PC-3 (cell line): Measurements from ENCODE around the gene NEDD4L. TPM values are rescaled to one million over a fixed set of nuclear protein-coding genes. Genes with fewer than 3 reads are reported as not detected.
"Not testable (repeated sequence)": the region's sequence is repeated elsewhere in the genome, so short reads cannot be mapped to it uniquely, and the experiment has no call there.

Experiments used
- ATAC-seq: fragments of 200-7000 bp; cut with Tn5 transposase; 2 replicates; pipeline ENCODE4 v1.9.1; 2020; ENCODE audit warnings: mild to moderate bottlenecking, moderate library complexity
- BruUV-seq: library from RNA; stranded (reverse); fragments of 400-500 nt; replicated peaks from 2 replicates; lab custom pipeline; 2021; lab: Mats Ljungman, UMichigan
- CTCF ChIA-PET: fragments of 300-600 bp; sonication (Branson Sonifier 250); formaldehyde crosslinking; loops from one replicate; lab custom pipeline; 2022; ENCODE audit warnings: antibody characterized with exemption; lab: Charles Lee
- POLR2A ChIA-PET: fragments of 300-600 bp; sonication (Branson Sonifier 250); formaldehyde crosslinking; loops from one replicate; lab custom pipeline; 2022; ENCODE audit warnings: antibody characterized with exemption; ENCODE audit not compliant: unreplicated experiment; lab: Charles Lee
- DNase-seq: peaks from one replicate; pipeline ENCODE4 v3.0.0-alpha.2; 2015
- H2AFZ ChIP-seq: fragments of 300-600 bp; sonication (generic); 2 replicates; pipeline ENCODE4 v1.6.0; 2016; ENCODE audit warnings: antibody characterized with exemption, low read length
- H3F3A ChIP-seq: fragments of 300-600 bp; sonication (generic); one replicate; pipeline ENCODE4 v1.6.0; 2017; ENCODE audit warnings: antibody characterized with exemption, low read length, control low read depth, mild to moderate bottlenecking; ENCODE audit not compliant: unreplicated experiment
- H3K27ac ChIP-seq: fragments of 300-600 bp; sonication (generic); 2 replicates; pipeline ENCODE4 v1.5.1; 2016; ENCODE audit warnings: mild to moderate bottlenecking, low read length
- H3K27me3 ChIP-seq: fragments of 300-600 bp; sonication (generic); 2 replicates; pipeline ENCODE4 v1.6.1; 2016; ENCODE audit warnings: low read length, mixed read lengths
- H3K36me3 ChIP-seq: fragments of 300-600 bp; sonication (generic); 2 replicates; pipeline ENCODE4 v1.6.1; 2016; ENCODE audit warnings: low read depth, mixed run types, low read length, mixed read lengths
- H3K4me1 ChIP-seq: fragments of 300-600 bp; sonication (generic); 2 replicates; pipeline ENCODE4 v1.5.1; 2016; ENCODE audit warnings: low read length; ENCODE audit not compliant: insufficient read depth
- H3K4me2 ChIP-seq: fragments of 300-600 bp; sonication (generic); 2 replicates; pipeline ENCODE4 v1.6.0; 2016; ENCODE audit warnings: low read length
- H3K4me3 ChIP-seq: fragments of 300-600 bp; sonication (generic); 2 replicates; pipeline ENCODE4 v1.5.1; 2016; ENCODE audit warnings: mild to moderate bottlenecking, low read length, mixed read lengths
- H3K79me2 ChIP-seq: fragments of 300-600 bp; sonication (generic); 2 replicates; pipeline ENCODE4 v1.6.1; 2017; ENCODE audit warnings: low read length, mixed read lengths
- H3K9ac ChIP-seq: fragments of 300-600 bp; sonication (generic); 2 replicates; pipeline ENCODE4 v1.6.0; 2016; ENCODE audit warnings: mild to moderate bottlenecking, low read length
- H3K9me2 ChIP-seq: fragments of 300-600 bp; sonication (generic); replicated peaks from 2 replicates; pipeline ENCODE4 v1.6.1; 2016; ENCODE audit warnings: mixed run types, low read length, mixed read lengths
- H3K9me3 ChIP-seq: fragments of 300-600 bp; sonication (generic); 2 replicates; pipeline ENCODE4 v1.6.1; 2016; ENCODE audit warnings: low read length, mixed read lengths
- H4K20me1 ChIP-seq: fragments of 300-600 bp; sonication (generic); 2 replicates; pipeline ENCODE4 v1.6.1; 2016; ENCODE audit warnings: low read length, mixed read lengths
- EZH2 ChIP-seq: fragments of 300-600 bp; sonication (generic); IDR thresholded peaks from one replicate; pipeline ENCODE4 v1.6.1; 2017; ENCODE audit warnings: antibody characterized with exemption, mild to moderate bottlenecking, low read length; ENCODE audit not compliant: unreplicated experiment
- EZH2phosphoT487 ChIP-seq: fragments of 300-600 bp; sonication (generic); IDR thresholded peaks from 2 replicates; pipeline ENCODE4 v1.6.1; 2018; ENCODE audit warnings: mild to moderate bottlenecking, antibody characterized with exemption, low read length, borderline replicate concordance
- intact Hi-C: fragments of 100-400 bp; cut with micrococcal nuclease; formaldehyde crosslinking; loops from 2 replicates; pipeline ENCODE4 v1.9.0; 2023
- total RNA-seq: library from RNA; depleted of rRNA; stranded (reverse); fragments of >200 nt; gene quantifications from 2 replicates; pipeline ENCODE4 v1.2.3, GENCODE V29; 2014
- TF ChIP-seq, protein P1 (sequence below): fragments of 300-600 bp; sonication (generic); conservative IDR thresholded peaks from 2 replicates; pipeline ENCODE4 v1.5.1; 2017; ENCODE audit warnings: antibody characterized with exemption, low read depth, mild to moderate bottlenecking, low read length

NEDD4L gene
- total RNA-seq, 1 experiment from 2014 or later = 105 TPM

DNA sequence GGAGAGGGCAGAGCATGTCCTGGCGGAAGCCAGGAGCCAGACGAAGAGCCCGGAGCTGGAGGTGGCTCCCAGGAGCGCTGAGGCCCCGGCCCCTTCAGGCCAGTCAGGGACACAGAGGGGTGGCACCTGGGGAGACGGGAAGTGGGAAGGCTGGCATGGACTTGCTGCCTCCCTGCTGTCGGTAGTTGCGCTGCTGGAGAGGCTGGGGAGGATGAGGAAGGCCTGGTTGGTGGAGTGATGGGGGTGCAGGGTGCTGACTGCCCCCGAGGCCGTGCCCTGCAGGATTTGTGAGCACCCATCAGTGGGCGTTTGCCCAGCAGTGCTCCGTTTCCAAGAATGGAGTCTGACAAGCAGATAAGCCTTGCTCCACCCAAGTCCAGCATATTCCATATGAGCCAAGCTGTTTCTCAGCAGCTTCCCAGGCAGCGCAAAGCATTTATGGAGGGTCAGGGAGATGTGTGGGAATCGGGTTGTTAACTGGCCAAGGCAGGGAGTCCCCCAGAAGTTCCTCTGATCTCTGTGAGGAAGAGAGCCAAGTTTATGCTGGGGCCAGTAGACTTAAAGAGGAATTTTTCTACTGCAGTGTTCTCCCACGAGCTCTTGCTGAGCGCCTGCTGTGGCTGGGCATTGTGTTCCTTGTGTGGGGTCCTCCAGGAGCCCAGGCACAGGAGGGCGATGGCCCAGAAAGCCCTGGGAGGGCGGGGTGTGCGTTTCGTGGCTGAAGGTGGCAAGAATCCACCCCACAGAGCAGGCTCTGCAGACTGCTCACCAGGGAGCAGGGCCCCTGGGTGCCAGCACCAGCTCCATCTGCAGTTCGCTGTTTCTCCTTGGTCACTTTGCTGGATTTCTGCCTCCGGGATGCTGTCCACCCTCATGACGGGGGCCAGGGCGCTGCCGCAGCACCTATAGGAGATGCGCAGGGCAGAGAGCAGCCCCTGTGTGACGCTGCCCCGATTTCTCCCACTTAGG is 334.7 kb downstream of the NEDD4L start:
- Histone ChIP-seq H3K79me2 (no peaks in the 10 kb centered on the region), H3K9me3 (no peaks in the 10 kb centered on the region), H3K9me2 (no peaks in the 10 kb centered on the region), H3K4me1 (no peaks in the 10 kb centered on the region), H3K4me3 (no peak overlapping the region), H3K9ac (no peak overlapping the region), H4K20me1 (no peaks in the 10 kb centered on the region), H3K4me2 (no peak overlapping the region), H3K27me3 (no peaks in the 10 kb centered on the region), H3F3A (no peaks in the 10 kb centered on the region), H2AFZ (no peak overlapping the region), H3K36me3 (peaks cover 32% of the 10 kb centered on the region), H3K27ac (no peak overlapping the region)
- ATAC-seq (no peak), DNase-seq (no peak)
- no peak for TF ChIP-seq EZH2phosphoT487
- ChIA-PET POLR2A (no interaction called here), CTCF (no interaction called here)
- intact Hi-C loops = no loop called here
- BruUV-seq = no TSS peak

DNA sequence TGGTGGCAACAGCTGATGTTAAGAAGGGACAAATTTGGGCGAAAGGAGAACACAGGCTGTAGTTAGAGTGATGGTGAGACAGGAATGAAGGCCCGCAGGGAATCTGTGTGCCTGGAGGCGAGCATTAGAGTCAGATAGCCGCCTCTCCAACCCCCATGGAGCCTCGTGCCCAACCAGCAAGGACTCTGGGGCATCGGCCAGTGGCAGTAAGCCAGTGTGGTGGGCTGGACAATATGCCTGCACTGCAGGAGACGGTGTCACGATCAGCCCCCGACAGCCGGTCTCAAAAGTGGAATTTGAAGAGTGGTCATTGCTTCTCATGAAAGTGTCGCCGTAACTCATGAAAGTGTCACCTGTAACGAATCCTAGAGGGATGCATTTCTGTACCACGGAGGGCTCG is 335.4 kb downstream of the NEDD4L start:
- TF ChIP-seq, protein P1, sequence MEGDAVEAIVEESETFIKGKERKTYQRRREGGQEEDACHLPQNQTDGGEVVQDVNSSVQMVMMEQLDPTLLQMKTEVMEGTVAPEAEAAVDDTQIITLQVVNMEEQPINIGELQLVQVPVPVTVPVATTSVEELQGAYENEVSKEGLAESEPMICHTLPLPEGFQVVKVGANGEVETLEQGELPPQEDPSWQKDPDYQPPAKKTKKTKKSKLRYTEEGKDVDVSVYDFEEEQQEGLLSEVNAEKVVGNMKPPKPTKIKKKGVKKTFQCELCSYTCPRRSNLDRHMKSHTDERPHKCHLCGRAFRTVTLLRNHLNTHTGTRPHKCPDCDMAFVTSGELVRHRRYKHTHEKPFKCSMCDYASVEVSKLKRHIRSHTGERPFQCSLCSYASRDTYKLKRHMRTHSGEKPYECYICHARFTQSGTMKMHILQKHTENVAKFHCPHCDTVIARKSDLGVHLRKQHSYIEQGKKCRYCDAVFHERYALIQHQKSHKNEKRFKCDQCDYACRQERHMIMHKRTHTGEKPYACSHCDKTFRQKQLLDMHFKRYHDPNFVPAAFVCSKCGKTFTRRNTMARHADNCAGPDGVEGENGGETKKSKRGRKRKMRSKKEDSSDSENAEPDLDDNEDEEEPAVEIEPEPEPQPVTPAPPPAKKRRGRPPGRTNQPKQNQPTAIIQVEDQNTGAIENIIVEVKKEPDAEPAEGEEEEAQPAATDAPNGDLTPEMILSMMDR = no peak
- no peak for TF ChIP-seq EZH2phosphoT487
- TF ChIP-seq EZH2 = no peak
- intact Hi-C loops = no loop called here

DNA sequence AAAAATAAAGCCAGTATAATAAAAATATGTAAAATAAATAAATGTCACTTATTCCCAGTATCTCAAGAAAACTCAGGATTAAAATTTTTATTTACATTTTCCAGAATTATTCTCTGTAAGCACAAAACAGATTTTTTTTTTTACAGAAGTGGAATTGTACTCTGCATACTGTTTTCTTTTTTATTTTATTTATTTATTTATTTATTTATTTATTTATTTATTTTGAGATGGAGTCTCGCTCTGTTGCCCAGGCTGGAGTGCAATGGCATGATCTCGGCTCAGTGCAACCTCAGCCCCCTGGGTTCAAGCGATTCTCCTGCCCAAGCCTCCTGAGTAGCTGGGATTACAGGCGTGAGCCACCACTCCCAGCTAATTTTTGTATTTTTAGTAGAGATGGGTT is 336.1 kb downstream of the NEDD4L start:
- H3F3A ChIP-seq, ATAC-seq, H3K27me3 ChIP-seq, H2AFZ ChIP-seq, H4K20me1 ChIP-seq, H3K4me2 ChIP-seq, intact Hi-C loops, H3K4me1 ChIP-seq, H3K79me2 ChIP-seq, BruUV-seq, DNase-seq, H3K9me3 ChIP-seq, H3K9ac ChIP-seq, CTCF ChIA-PET, H3K27ac ChIP-seq, H3K9me2 ChIP-seq, H3K4me3 ChIP-seq, POLR2A ChIA-PET: not testable (repeated sequence)
- H3K36me3 ChIP-seq = peaks cover 37% of the 10 kb centered on the region

More for the DNA sequence above, 335.4 kb downstream of the NEDD4L start:
- Histone ChIP-seq H3K4me3 (no peak overlapping the region), H3K27me3 (no peaks in the 10 kb centered on the region), H3K4me1 (no peaks in the 10 kb centered on the region), H3K9me2 (no peaks in the 10 kb centered on the region), H3K9me3 (no peaks in the 10 kb centered on the region), H3K4me2 (no peak overlapping the region), H3F3A (no peaks in the 10 kb centered on the region), H3K9ac (no peak overlapping the region), H3K79me2 (no peaks in the 10 kb centered on the region), H2AFZ (no peak overlapping the region), H4K20me1 (no peaks in the 10 kb centered on the region), H3K27ac (no peak overlapping the region), H3K36me3 (peaks cover 33% of the 10 kb centered on the region)
- no peak for DNase-seq
- CTCF ChIA-PET = no interaction called here
- POLR2A ChIA-PET = no interaction called here
- no peak for ATAC-seq
- BruUV-seq = no TSS peak
